ENCODE measurements around the gene ZNF335.
"Not testable (repeated sequence)": the region's sequence is repeated elsewhere in the genome, so short reads cannot be mapped to it uniquely, and the experiment has no call there.

ZNF335 gene

DNA sequence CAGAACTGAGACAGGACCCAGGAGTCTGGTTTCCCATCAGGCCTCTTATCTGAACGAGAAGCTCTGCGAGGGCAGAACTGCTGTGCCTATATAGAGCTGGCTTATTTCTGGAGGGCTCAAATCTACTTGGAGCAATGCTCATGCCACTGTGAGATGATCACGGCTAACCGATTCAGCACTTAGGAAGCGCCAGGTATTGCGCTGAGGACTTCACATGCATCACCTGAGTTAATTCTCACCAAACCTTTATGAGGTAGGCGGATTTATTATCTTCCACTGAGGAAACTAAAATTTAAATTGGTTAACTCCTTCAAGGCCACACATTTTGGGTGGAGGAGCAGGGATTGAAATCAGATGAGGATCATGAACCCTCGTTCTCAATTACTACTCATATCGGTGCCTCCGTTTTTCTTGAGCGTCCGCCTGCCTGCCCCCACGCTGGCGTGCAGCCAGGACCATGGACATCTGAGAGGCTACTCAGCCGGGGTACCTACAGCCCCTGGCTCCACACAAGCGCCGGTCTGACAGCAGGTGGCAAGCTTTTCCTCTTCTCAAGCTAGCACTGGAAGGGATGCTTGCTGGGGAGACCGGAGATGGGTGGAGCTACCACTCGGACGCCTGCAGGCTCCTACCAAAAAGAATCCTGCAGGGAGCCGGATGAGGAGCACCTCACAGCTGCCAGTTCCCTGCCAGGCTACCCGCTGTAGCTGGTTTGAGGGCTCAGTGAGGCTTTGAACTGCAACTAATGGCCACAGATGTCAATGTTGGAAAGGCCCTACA is 38.5 kb downstream of the ZNF335 start:
- DNase-seq = peak; percentile 28

DNA sequence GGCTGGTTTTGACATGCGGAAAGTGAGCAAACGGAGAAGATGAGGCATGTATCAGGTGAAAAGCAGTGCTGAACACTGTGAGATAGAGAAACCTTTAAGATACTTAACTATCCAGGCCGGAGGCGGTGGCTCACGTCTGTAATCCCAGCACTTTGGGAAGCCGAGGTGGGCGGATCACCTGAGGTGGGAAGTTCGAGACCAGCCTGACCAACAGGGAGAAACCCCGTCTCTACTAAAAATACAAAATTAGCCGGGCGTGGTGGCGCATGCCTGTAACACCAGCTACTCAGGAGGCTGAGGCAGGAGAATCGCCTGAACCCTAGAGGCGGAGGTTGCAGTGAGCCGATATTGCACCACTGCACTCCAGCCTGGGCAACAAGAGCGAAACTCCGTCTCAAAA is 40.3 kb downstream of the ZNF335 start:
- DNase-seq = not testable (repeated sequence)

DNA sequence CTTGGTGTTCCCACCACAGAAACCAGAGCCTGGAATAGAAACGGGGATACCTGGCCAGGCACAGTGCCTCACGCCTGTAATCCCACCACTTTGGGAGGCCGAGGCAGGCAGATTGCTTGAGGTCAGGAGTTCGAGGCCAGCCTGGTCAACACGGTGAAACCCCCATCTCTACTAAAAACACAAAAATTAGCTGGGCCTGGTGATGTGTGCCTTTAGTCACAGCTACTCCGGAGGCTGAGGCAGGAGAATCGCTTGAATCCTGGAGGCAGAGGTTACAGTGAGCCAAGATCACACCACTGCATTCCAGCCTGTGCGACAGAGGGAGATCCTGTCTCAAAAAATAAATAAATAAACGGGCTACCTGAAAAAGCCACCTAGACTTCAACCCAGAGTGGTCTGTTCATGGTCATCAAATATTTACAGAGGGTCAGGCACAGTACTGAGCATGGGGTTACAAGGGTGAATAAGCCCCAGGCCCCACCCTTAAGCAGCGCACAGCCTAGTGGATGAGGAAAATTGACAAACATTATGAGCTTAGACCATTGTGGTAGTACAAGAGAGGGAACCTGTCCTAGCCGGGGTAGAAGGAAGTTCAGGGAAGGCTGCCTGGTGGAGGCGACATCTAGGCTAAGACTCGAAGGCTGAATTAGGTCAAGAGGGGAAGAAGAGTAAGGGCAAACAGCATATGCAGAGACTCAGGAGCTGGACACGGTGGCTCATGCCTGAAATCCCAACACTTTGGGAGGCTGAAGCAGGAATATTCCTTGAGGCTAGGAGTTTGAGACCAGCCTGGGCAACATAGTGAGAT is 44.7 kb downstream of the ZNF335 start:
- DNase-seq = no peak

DNA sequence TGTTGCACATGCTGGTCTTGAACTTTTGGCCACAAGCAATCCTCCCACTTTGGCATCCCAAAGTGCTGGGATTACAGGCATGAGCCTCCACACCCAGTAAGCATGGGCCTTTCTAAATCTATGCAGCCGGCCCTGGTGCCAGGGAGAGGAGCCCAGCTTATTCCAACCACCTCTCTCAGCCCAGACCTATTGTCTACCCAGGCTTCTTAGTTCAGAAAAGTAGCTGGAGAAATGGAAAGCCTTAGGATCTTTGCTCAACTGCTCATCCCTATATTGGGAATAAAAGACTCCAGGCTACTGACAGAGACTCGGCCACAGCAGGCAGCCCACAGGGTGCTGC is 45.3 kb downstream of the ZNF335 start:
- no peak for DNase-seq

DNA sequence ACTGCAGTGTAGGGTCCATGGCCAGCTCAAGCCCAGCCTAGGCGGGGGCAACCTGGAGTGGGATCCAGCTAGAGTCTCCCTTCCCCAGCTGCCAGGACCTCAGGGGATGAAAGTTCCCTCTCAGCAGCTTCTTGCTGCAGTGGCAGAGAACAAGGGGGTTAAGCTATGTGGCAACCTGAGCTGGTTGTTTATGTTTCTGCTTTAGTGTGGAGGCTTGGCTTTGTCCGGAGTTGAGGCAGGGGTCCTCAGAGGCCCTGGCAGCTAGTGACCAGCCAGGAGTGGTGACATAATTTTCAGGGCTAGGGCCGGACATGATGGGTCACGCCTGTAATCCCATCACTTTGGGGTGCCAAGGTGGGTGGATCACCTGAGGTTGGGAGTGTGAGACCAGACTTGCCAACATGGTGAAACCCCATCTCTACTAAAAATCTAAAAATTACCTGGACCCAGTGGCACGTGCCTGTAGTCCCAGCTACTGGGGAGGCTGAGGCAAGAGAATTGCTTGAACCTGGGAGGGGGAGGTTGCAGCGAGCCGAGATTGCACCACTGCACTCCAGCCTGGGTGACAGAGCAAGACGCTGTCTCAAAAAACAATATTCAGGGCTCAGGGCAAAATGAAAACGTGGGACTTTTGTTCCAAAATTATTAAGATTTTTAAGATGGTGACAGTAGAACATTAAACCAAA is 46.0 kb downstream of the ZNF335 start:
- no peak for DNase-seq

DNA sequence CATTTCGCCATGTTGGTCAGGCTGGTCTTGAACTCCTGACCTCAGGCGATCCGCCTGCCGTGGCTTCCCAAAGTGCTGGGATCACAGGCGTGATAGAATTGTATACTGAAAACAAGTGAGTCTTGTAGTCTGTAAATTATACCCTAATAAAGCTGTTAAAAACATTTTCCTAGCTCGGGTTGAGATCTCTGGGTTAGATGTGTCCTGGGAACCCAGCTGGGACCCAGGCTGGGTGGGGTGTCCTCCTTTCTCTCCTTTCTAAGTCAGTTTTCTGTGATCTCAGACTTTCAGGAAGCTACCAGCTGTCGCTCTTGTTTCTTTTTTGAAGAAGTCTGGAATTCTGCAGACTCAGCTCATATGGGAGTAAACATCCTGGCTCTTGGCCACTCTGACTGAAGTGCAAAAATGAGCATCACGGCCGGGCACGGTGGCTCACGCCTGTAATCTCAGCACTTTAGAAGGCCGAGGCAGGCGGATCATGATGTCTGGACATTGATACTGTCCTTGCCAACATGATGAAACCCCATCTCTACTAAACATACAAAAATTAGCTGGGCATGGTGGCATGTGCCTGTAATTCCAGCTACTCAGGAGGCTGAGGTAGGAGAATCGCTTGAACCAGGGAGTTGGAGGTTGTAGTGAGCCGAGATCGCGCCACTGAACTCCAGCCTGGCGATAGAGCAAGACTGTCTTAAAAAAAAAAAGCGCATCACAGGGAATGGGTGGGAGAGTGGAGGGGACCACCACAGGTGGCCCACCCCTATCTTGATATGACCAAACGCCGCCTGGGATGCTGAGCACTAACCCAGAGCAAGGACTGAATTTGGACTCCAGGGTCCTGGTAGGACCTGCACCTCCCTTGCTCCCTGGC is 47.4 kb downstream of the ZNF335 start:
- no peak for DNase-seq

DNA sequence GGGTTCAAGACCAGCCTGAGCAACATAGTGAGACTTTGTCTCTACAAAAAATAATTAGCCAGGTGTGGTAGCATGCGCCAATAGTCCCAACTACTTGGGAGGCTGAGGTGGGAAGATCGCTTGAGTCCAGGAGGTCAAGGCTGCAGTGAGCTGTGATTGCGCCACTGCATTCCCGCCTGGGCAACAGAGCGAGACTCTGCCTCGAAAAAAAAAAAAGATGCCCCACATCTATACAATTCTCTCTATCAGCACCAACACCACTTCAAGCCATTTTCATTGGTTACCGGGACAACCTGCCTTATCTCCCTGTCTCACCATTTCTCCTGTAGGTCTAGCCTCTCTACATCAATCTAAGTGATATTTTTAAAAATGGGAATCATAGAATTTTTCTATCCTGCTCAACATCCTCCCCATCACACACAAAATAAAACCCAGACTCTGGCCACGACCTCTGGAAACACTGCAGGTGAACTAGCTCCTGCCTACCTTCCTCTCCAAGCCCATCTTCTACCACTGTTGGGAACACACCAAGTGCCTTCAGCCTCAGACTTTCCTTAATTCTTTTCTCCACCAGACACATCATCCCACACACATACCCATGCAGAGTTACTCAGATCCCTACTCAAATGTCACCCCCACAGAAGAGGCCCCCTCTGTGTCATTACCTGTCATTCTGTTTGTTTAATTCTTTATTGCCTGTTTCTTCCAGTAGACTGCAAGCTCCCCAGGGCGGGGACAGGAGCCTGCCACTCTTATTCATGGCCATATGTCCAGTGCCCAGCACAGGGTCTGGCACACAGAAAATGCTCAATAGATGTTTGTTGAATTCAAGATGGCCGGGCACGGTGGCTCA is 50.4 kb downstream of the ZNF335 start:
- no peak for DNase-seq

DNA sequence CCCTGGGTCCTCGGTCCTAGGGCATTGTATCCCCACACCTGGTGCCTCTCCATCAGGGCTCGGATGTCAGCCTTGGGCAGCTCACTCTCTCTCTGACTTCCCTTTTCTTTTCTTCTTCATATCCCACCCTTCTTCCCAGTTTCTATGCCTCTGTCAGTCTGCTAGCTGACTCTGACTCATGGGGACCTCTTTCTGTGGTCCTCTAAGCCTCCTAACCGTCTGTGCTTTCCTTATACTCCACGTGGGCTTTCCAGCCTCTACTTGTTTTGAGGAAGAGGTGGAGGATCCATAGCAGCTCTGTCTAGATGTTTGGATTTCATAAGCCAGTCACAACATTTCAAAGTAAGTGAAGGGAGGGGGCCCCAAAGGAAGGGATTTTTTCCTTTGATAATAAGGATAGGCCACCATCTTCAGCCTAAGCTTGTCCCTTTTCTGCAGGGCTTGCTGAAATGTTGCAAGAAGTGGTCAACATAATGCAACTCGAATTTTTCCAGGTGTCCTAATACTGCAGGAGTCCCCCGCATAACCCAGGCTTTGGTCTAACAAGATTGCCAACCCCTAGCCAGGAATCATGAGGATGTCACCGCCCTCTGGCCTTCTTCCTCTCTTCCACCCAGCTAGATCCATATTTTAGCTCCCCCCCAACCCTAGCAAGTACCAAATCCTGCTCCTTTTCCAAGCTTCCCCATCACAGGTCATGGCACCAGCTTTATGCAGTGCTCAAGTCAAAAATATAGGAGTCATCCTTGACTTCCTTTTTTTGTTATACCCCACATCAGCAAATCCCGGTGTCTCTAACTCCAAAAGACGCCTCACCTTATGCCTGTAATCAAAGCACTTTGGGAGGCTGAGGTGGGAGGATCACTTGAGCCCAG is 51.3 kb downstream of the ZNF335 start:
- DNase-seq = no peak

DNA sequence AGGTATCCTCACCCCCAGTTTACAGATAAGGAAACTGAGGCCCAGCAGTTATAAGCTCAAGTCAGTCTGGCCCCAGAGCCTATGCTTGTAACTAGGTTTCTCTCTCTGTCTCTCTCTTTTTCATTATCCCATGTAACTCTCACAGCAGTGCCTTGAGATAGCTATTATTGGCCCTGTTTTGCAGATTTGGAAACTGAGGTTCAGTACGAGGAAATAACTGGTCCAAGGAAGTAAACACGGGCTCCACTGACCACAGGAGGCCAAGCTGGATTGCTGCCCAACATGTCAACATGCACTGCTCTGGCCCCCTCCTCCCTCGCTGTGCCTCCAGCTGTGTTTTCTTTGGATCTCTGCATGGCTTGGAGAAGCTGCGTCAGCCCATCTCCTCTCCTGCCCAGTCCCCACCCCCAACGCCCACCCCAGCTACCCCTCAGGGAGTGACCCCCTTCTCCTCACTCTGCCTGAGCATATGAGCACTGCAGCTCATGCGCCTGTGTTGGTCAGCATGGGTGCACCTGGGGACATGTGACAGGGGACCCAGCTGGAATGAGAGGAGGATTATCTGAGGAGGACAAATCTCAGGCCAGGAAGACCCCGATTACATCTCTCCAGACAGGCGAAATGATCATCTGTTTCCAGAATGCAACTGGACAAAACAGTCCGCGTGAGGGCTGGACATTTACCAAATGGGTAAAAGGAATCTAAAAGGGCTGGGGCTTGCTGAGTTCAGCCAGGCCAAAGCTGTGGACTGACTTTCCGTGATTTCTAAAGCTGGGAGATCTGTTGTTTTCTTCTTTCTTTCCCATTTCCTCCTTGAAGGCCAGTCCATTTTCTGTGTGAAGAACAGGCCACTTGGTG is 52.2 kb downstream of the ZNF335 start:
- DNase-seq = no peak

DNA sequence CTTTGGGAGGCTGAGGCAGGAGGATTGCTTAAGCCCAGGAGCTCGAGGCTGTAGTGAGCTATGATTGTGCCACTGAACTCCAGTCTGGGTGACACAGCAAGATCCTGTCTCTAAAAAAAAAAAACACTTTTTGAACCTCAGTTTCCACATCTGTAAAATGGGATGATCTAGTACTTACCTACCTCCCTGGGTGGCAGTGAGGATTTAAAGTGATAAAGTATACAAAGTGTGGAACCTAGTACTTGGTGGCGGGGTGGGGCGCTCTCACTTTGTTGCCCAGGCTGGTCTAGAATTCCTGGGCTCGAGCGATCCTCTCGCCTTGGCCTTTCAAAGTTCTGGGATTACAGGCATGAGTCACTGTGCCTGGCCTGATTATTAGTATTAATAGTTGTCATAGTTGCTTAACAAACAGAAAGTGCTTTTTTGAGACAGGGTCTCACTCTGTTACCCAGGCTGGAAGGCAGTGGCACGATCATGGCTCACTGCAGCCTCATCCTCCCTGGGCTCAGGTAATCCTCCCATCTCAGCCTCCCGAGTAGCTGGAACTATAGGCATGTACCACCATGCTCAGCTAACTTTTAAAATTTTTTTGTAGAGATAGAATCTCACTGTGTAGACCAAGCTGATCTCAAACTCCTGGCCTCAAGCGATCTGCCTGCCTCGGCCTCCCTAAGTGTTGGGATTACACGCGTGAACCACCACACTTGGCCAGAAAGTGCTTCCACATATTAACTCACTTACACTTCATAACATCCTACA is 53.0 kb downstream of the ZNF335 start:
- DNase-seq = no peak

DNA sequence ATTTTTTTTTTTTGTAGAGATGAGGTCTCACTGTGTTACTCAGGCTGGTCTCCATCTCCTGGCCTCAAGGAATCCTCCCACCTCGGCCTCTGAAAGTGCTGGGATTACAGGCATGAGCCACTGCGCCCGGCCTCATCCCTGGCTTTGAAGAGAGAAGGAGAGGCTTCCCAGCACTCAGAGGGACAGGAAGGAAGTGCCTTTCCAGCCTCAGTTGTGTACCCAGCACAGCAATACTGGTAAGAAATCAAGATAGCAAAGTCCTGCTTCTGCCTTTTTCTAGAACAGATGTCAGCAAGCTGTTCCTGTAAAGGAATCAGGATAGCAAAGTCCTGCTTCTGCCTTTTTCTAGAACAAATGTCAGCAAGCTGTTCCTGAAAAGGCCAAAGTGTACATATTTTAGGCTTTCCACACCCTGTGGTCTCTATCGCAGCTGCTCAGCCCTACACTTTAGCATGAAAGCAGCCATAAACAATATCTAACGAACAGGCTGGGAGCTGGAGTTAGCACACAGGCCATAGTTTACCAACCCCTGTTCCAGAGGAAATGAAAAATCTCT is 53.7 kb downstream of the ZNF335 start:
- no peak for DNase-seq

DNA sequence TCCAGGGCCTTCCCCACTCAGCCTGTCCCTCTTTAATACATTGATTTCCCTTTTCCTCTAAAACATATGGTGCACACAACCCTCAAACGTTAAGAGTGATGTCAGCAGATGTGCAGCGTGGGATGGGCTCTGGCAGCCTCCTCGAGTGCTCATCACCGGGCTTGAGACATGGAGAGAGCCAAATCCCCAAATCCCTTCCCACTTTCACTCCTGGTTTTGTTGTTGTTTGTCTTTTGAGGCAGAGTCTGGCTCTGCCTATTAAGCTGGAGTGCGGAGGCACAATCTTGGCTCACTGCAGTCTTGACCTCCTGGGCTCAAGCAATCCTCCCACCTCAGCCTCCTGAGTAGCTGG is 54.2 kb downstream of the ZNF335 start:
- DNase-seq = no peak

DNA sequence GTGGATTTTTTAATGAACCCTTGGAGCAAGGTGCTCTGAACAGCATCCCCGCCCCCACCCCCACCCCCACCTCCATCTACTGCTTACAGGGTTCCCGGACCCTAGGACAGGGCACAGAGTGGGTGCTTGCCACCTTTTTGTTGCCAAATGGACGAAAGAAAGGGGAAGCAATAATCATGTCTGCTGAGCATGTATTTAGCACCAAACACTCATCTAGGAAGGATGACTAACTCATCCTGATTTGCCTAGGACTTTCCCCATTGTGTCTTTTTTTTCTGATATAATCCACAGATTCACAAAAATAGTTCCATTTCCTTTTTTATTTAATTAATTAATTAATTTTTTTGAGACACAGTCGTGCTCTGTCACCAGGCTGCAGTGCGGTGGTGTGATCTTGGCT is 58.9 kb downstream of the ZNF335 start:
- no peak for DNase-seq

DNA sequence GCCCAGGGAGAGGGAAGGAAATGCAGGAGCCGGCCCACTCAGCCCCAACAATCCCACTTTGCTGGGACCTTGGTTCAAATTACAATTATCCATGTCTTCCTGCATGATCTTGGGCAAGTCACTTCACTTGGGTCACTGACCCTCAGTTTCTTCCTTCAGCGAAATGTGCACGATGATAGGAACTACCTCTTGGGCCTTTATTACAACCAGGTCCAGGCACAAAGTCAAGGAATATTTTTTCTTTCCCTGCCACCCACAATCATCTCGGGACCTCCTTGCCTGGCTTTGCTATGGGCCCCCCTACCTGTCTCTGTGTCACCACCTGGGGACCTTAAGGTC is 59.7 kb downstream of the ZNF335 start:
- no peak for DNase-seq

DNA sequence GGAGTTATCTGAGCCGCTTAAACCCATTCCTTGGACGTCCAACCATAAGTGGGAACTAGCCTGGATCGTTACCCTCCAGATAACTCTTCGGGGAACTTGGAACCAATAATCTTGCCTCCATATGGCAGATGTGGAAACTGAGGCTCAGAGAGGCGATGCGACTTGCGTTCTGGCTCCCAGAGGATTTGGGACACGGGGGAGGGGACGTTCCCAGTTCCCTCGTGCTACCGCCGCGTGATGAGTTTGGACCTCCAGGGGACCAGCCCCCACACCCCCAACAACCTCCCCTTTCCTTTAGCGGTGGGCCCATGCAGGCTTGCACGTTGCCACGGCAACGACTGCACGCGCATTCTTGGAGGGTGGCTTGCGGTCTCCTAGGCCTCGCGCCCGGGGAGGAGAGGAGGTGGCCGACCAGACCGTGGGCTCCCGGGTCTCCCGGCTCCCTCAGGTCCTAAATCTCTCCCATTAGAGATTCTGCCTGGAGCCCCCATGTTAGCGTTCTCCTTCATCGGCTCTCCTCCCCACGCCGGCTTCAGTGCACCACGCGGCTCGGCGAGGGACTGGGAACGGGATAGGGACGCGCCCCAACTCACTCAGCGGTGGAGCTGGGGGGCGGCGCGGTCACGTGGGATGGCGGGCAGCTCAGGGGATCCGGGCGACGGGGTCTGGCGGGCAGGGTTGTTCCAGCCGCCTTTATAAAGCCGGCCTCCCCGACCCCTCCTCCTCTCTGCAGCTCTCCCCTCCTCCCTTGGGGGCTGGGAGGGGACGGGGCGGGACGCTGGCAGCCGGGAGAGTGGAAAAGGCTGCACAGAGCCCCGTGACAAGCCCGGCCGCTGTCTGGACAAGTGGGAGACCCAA is 60.3 kb downstream of the ZNF335 start, which contains the start of gene PLTP:
TSS of gene PLTP (minus strand) at position 670 of the 858 bp plus-strand sequence. CDS start 703 bp downstream, outside the sequence.
- peak; percentile 20 for DNase-seq

DNA sequence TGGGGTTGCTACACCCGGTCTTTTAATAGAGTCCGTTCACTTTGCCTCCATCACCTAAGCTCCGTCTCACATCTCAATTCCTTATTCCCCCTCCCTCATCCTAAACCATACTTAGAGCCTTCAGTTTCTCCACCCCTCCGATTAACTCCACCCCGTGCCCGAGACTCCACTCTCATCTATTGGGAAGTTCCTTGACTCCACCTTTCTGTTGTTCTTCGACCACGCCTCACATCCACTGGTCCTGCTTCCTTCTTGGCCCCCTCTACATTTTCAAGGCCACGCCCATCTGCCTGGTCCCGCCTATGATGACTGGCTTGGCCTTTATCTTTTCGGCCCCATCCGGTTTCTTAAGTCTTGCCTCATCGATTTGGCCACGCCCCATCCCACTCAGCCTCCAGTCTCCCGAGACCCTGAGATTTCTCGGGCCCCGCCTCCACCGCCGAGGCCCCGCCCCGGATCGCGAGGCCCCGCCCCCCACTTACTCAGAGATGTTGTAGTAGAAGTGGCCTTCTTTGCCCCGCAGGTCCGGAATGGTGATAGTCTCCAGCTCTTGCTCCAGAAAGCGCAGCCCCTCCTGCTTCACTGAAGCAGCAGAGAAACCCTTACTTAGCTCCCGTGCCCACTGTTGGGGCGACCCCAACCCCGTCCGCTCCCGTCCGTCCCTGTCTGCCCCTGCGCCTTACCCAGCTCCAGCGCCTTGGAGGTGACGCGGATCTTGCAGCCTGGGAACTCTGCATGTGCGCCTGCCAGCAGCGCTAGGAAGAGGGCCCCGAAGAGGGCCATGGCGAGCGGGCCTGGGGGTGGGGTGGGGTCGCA is 61.1 kb downstream of the ZNF335 start:
- DNase-seq = peak; percentile 74
